ENCODE measurements around the gene DPP10.

DNA sequence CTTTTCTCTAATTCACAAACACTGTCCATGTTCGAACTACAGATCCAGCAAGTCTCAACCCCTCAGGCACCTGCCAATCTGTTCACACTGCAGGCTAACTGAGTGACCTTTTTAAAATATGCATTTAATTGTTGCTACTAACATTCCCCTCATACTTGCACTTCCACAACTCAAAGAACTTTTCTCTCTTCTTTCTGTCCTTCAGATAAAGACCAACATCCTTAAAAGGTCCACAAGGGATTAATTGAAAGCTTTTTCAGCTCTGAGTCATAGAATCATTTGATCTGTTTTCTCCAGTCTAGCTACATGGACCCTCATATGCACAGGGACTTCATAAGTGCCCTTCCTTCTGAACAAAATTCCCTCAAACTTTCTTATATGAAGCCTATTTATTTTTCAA is 1321.2 kb downstream of the DPP10 start:
- TF ChIP-seq JUN (CRISPR knock-in tag; IDR thresholded peaks at IDR 0.05) = no peak
- no peak for TF ChIP-seq RAD21 (CRISPR knock-in tag; IDR thresholded peaks at IDR 0.05)
- TF ChIP-seq, protein P1, sequence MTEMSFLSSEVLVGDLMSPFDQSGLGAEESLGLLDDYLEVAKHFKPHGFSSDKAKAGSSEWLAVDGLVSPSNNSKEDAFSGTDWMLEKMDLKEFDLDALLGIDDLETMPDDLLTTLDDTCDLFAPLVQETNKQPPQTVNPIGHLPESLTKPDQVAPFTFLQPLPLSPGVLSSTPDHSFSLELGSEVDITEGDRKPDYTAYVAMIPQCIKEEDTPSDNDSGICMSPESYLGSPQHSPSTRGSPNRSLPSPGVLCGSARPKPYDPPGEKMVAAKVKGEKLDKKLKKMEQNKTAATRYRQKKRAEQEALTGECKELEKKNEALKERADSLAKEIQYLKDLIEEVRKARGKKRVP (CRISPR knock-in tag; IDR thresholded peaks at IDR 0.05) = no peak
- no peak for TF ChIP-seq ZNF24 (IDR thresholded peaks at IDR 0.05)
- no peak for TF ChIP-seq CTCF (CRISPR knock-in tag; IDR thresholded peaks at IDR 0.05)
- TF ChIP-seq ZBTB1 (CRISPR knock-in tag; IDR thresholded peaks at IDR 0.05; ENCODE audit: borderline replicate concordance) = no peak
- TF ChIP-seq SIX1 (CRISPR knock-in tag; IDR thresholded peaks at IDR 0.05; ENCODE audit: borderline replicate concordance) = no peak
- TF ChIP-seq SIN3A (IDR thresholded peaks at IDR 0.05; ENCODE audit: borderline replicate concordance, low read depth, low read length) = no peak
- no peak for TF ChIP-seq KDM1A (CRISPR knock-in tag; IDR thresholded peaks at IDR 0.05)
- no peak for TF ChIP-seq ZNF207 (IDR thresholded peaks at IDR 0.05; ENCODE audit: borderline replicate concordance)

Data from HepG2 (cell line).